A549 (cell line): ENCODE data around the gene EED.

Source experiments
- CEBPB ChIP-seq, 2 experiments: fragments of >200 bp in 1 of 2; sonication (Bioruptor Twin) in 1 of 2; formaldehyde crosslinking in 1 of 2; IDR thresholded peaks; 2 replicates each; pipeline ENCODE4 v1.6.1; 2012 to 2016
- TF ChIP-seq, protein P1 (sequence below): fragments of >200 bp; sonication (Bioruptor Twin); formaldehyde crosslinking; IDR thresholded peaks from 3 replicates; pipeline ENCODE4 v1.5.1; 2016

DNA sequence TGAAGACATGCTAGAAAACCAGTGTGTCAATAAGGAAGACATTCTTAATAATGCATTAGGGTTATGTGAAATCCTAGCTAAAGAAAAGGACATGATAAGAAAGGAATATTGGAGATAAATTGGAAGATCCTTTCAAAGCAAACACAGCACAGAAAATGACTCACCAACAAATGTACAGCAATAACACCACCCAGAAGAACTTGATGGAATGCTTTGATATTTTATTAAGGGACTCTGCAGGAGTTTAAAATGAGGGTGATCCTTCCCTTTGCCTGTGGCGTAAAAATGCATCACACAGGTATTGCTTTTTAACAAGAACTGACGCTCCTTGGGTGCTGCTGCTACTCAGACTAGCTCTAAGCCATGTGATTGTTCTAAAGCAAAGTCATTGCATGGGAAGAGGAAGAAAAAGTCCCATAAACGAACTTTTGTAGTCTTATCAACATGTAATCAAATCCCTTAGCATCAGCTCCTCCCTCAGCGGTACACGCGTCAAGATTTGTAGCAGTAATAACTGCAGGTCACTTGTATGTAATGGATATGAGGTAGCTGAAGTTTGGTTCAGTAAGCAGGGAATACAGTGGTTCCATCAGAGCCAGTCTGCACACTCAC, 48.4 kb upstream of the EED start:
- TF ChIP-seq, protein P1, sequence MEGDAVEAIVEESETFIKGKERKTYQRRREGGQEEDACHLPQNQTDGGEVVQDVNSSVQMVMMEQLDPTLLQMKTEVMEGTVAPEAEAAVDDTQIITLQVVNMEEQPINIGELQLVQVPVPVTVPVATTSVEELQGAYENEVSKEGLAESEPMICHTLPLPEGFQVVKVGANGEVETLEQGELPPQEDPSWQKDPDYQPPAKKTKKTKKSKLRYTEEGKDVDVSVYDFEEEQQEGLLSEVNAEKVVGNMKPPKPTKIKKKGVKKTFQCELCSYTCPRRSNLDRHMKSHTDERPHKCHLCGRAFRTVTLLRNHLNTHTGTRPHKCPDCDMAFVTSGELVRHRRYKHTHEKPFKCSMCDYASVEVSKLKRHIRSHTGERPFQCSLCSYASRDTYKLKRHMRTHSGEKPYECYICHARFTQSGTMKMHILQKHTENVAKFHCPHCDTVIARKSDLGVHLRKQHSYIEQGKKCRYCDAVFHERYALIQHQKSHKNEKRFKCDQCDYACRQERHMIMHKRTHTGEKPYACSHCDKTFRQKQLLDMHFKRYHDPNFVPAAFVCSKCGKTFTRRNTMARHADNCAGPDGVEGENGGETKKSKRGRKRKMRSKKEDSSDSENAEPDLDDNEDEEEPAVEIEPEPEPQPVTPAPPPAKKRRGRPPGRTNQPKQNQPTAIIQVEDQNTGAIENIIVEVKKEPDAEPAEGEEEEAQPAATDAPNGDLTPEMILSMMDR, result no peak
- no peak for TF ChIP-seq CEBPB (IDR thresholded peaks at IDR 0.05)
